ENCODE measurements around the gene LIPC.

Gene LIPC

DNA sequence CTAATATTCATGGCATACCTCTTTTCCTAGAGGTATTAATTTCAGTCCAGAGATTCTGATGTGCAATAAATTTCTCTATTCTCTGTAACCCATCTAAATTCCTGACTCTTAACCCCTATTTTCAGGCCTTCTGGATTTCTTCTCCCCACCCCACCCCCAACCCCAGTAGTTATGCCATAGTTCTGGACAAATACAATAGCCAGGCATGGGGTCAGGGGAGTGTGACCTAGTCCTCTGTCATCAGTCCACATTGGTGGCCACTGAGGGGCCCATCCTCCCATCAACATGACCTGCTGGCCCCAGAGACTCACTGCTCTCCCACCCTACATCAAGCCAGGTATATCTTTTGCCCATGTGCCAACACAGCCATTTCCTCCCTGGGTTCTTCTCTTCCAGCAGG lies 3.8 kb upstream of the LIPC start:
- TF ChIP-seq MAX (IDR thresholded peaks at IDR 0.05; ENCODE audit: low read depth, low read length): no peak
- no peak for TF ChIP-seq MYC (IDR thresholded peaks at IDR 0.05; ENCODE audit: low read depth, low read length)
- TF ChIP-seq, protein P1, sequence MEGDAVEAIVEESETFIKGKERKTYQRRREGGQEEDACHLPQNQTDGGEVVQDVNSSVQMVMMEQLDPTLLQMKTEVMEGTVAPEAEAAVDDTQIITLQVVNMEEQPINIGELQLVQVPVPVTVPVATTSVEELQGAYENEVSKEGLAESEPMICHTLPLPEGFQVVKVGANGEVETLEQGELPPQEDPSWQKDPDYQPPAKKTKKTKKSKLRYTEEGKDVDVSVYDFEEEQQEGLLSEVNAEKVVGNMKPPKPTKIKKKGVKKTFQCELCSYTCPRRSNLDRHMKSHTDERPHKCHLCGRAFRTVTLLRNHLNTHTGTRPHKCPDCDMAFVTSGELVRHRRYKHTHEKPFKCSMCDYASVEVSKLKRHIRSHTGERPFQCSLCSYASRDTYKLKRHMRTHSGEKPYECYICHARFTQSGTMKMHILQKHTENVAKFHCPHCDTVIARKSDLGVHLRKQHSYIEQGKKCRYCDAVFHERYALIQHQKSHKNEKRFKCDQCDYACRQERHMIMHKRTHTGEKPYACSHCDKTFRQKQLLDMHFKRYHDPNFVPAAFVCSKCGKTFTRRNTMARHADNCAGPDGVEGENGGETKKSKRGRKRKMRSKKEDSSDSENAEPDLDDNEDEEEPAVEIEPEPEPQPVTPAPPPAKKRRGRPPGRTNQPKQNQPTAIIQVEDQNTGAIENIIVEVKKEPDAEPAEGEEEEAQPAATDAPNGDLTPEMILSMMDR (IDR thresholded peaks at IDR 0.05; ENCODE audit: low read depth, low read length): no peak
- no peak for TF ChIP-seq POLR2A (IDR thresholded peaks at IDR 0.05; ENCODE audit: extremely low read depth, insufficient read length)

DNA sequence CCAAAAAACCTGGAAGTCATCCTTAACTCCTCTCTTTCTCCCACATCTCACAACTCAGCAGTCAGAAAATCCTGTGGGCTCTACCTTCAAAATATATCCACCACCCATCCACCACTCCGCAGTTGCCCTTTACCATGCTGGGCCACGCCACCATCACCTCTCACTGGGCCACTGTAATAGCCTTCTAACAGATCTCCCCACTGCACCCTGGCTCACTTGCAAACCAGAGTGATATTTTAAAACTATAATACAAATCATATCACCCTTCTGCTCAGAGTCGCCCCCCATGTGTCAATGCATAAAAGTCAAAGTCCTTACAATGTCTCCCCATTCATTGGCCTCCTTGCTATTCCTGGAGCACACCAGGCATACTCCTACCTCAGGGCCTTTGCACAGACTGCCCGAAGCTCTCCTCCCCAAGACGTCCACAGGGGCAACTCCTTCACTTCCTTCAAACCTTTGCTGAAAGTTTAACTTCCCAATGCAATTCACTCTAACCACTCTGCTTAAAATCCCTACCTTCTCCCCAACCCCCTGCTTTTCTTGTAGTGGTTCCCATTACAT lies 1.5 kb upstream of the LIPC start:
- no peak overlapping the region for H3K4me3 ChIP-seq (ENCODE audit: low read depth, low read length)
- TF ChIP-seq, protein P1 (IDR thresholded peaks at IDR 0.05; ENCODE audit: low read depth, low read length): no peak
- TF ChIP-seq MYC (IDR thresholded peaks at IDR 0.05; ENCODE audit: low read depth, low read length): no peak
- TF ChIP-seq MAX (IDR thresholded peaks at IDR 0.05; ENCODE audit: low read depth, low read length): no peak
- TF ChIP-seq POLR2A (IDR thresholded peaks at IDR 0.05; ENCODE audit: extremely low read depth, insufficient read length): no peak
- DNase-seq (ENCODE audit: low read depth): no peak

More for the DNA sequence above, 3.8 kb upstream of the LIPC start:
- no peak overlapping the region for H3K4me3 ChIP-seq (ENCODE audit: low read depth, low read length)
- no peak for DNase-seq (ENCODE audit: low read depth)

GRCh38 chr15:58432401-58432800 lies 610 bp downstream of the LIPC start:
- TF ChIP-seq, protein P1 (IDR thresholded peaks at IDR 0.05; ENCODE audit: low read depth, low read length): no peak
- TF ChIP-seq POLR2A (IDR thresholded peaks at IDR 0.05; ENCODE audit: extremely low read depth, insufficient read length) (no peak), MAX (IDR thresholded peaks at IDR 0.05; ENCODE audit: low read depth, low read length) (no peak)
- H3K4me3 ChIP-seq (ENCODE audit: low read depth, low read length): no peak overlapping the region
- DNase-seq (ENCODE audit: low read depth): no peak

GRCh38 chr15:58433597-58434333 lies 2.0 kb downstream of the LIPC start:
- DNase-seq (ENCODE audit: low read depth): no peak
- no peak for TF ChIP-seq MYC (IDR thresholded peaks at IDR 0.05; ENCODE audit: low read depth, low read length)
- no peak for TF ChIP-seq MAX (IDR thresholded peaks at IDR 0.05; ENCODE audit: low read depth, low read length)
- no peak for TF ChIP-seq POLR2A (IDR thresholded peaks at IDR 0.05; ENCODE audit: extremely low read depth, insufficient read length)
- TF ChIP-seq, protein P1 (IDR thresholded peaks at IDR 0.05; ENCODE audit: low read depth, low read length): no peak
- H3K4me3 ChIP-seq (ENCODE audit: low read depth, low read length): no peak overlapping the region

GRCh38 chr15:58434334-58434875 lies 2.6 kb downstream of the LIPC start:
- DNase-seq (ENCODE audit: low read depth): peak; percentile 14
- H3K4me3 ChIP-seq (ENCODE audit: low read depth, low read length): no peak overlapping the region
- TF ChIP-seq, protein P1 (IDR thresholded peaks at IDR 0.05; ENCODE audit: low read depth, low read length): no peak
- TF ChIP-seq MAX (IDR thresholded peaks at IDR 0.05; ENCODE audit: low read depth, low read length): peak; percentile 72; the same call in 1 of the 2 replicates
- TF ChIP-seq POLR2A (IDR thresholded peaks at IDR 0.05; ENCODE audit: extremely low read depth, insufficient read length): no peak
- no peak for TF ChIP-seq MYC (IDR thresholded peaks at IDR 0.05; ENCODE audit: low read depth, low read length)
